Kidney capillary endothelial cell (primary cell): ENCODE data around the gene CENPU.
"Not testable (repeated sequence)": the region's sequence is repeated elsewhere in the genome, so short reads cannot be mapped to it uniquely, and the experiment has no call there.

Source experiments
- DNase-seq: peaks from one replicate; pipeline ENCODE4 v3.0.0-alpha.2; 2018; ENCODE audit warnings: low spot score

Gene CENPU

DNA sequence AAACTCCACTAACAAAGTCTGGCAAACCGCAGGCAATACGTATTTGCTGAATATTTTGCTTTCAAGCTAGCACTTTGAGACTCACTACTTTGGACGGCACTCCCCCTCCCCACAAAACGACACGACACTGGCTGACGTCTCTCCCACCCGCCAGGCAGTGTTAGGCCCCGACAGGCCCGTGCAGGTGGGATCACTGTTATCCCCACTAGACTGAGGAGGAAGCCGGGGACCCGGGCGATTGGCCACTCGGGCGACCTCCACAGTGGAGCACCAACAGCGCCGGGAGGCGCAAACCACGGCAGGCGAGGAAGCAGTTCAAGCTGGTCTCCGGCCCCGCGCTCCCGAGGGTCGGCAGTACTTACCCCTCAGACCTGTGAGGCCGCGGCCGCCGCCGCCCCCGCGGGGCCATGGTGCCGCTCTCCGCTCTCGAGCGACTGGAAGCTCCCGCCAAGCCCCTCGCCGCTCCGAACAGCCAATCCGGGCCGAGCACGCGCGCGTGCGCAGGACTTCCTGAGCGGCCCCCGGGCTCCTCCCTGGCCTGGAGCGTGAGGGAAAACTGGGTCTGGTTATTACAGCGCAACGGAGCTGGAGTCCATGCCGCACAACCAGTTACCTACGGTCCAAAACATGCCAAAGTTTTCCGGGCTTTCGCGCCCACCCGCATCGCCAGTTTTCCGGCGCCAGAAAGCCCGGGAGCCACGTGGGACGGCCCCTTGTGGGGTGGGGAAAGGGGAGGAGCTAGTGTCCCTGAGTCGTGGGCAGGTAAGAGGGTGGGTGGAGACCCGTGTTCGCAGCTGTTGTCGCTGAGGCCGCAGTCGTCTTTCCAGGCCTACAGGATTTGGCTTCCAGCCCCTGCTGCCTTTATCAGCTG, at the start of gene CENPU:
Gene CENPU, minus strand, starts transcription at position 443 of the 871 bp plus-strand sequence. Its CDS starts 34 bp downstream, at position 409.
- DNase-seq: peak; percentile 97

- DNase-seq: no peak
These were observed 49.0 kb upstream of the CENPU start for GRCh38 chr4:184782731-184783373.

DNA sequence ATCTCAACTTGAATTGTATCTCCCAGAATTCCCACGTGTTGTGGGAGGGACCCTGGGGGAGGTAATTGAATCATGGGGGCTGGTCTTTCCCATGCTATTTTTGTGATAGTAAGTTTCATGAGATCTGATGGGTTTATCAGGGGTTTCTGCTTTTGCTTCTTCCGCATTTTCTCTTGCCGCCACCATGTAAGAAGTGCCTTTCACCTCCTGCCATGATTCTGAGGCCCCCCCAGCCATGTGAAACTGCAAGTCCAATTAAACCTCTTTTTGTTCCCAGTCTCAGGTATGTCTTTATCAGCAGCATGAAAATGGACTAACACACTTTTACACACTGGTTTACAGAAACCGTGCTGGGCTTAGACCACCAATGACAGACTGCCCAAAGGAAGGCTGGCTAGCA, 45.3 kb upstream of the CENPU start:
- DNase-seq: not testable (repeated sequence)

DNA sequence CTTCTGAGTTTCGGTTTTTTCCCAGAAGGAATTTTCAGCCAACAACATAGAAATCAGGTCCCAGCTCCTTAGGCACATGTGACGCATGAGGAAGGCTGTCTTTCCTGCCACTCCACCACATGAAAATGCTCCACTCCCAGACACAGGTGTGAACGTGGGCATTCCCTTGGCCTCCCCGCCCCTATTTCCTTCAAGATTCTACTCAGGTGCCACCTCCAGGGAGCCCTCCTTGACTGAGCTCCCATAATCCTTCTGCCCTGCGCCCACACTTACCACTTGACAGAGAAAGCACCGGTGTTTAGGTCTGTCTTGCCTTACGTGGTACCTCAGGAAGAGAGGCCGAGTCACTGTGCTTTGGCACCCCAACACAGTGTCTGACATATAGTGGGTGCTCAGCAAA, 44.4 kb upstream of the CENPU start:
- no peak for DNase-seq

DNA sequence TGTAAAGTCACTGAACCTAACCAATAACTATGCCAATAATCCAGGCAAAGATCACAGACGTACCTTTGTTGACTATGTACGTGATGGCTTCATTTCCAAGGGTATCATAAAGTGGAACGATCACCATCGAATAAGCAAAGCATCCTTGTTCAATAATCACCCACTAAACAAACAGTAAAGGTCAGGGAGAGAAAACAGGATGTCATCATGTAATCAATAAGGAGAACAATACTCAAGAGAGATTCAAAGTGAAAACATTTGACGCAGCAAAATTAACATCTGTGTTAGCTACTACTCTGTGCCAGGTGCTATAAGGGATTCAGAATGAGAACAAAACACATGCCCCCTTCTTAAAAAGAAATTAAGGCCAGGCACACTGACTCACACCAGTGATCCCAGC, 42.9 kb upstream of the CENPU start:
- no peak for DNase-seq

DNA sequence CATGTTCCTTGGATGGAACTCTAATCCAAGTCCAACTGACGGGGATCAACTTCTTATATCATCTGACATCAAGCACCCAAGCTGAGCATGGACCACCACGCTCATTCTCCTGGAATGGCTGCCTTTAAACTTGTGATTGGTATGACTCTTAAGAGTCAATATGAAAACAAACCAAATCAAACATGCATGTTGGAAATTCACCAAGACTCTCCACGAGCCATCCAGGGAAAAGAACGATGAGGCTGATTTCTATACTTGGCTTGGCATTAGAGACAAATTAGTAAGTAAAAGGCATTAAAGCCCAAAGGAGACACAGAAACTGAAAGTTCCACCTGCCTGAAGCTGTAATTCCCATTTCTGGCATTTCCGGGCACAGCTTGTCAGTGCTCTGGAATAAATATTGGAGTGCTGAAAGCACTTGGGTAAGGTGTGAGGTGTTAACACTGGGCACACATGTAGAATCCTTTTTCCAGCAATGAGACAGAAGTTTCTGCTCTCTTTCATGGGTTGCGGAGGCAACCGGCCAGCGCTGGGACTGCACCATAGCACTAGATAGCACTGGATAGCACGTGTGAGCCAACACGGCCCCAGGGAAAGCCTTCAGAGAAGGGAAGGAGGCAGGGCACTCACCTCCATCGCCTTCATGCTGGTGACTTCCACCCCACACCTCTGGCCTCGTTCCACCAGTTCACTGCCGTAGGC, 42.1 kb upstream of the CENPU start:
- no peak for DNase-seq

DNA sequence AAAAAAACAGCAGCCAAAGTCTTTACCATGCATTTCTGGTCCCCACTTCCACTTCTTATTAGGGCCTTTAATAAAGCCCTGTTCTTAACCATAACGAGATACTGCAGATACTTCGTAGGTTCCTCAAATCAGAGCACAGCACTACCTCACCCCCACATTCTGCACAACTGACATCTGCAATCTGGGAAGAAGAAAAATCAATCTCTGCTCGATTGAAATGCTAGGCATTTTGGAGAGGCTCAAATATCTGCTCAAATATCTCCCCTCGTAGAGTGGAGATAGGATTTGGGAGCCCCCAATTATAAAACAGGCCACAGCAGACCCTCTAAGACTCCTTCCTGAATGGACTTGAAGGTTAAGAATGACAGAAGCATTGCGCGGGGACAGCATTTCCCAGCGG, 40.3 kb upstream of the CENPU start:
- no peak for DNase-seq

DNA sequence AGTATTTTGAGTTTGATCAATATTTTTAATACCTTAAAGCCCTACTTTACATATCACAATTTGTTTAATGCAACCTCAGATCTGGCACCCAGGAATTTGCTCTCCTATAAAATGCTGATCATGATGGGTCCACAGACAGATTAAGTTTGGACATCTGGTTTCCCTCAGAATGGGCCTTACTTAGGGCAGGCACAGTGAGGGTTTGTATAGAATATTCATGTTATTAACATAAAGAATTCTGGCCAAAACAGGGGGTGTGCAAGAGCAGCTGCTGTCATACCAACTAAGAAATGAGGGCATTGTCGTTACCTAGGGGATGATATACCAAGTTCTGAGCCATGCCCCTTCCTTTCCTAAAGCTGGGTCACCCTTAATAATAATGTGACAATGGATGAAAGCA, 37.5 kb upstream of the CENPU start:
- DNase-seq: no peak

DNA sequence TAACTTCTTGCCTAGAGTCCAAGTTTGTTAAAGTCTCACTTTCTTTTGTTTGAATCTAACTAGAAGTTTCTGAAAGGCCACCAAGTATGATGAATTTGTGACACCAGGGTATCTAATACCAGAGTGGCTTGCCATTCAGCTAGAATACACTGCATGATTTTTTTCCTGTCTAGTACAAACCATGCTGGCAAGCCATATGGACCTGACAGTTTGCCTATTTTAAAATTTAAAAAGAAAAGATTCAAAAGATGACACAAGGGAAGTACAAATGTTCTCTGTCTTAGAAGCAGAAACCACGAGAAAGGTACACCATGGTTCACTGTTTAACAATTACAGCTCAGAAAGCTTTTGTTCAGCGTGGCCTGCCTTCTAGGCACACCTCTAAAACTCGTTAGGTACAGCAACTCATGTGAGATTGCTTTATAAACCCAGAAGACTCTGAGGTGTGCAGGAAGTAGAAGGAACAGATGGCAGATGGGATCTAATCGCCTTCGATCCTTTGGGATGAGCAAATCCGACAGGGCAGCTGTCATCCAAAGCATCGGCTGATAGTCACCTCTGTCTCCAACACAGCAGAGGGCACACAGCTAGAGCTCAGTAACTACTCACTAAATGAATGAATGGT, 35.4 kb upstream of the CENPU start:
- DNase-seq: no peak

GRCh38 chr4:184768296-184768695, 34.4 kb upstream of the CENPU start:
- no peak for DNase-seq

- no peak for DNase-seq
These were observed 32.5 kb upstream of the CENPU start for GRCh38 chr4:184766446-184766845.

DNA sequence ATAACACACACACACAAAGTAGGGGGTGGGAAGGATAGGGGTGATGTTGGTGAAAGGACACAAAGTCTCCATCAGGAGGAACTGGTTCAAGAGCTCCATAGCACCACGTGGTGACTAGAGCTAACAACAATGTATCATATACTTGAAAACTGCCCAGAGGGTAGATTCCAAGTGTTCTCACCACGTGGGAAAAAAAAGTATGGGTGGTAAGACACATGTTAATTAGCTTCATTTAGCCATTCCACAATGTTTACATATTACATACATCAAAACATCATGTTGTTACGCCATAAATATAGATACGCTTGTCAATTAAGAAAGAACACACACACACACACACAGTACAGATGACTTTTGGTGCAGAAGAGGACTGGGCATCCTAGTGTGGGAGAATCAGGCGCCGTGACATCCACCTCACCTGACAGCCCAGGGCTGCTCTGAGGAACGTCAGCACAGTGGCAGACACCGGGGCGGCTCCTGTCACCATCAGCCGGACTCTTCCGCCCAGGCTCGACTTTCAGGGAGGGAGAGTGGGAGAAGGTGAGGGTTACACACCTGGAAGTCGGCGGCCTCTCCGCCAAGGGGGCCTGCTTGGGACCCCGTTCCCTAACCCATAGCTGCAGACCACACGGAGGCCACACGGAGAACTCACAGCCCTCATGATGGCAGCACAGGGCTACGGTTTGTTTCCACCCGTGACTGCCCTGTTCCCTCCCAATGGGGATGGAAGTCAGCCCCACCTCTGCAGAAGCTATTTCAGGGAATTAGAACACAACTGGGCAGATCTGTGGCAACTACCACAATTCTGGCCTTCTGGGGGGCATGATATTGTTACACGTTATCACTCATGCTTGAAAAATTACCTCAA, 31.8 kb upstream of the CENPU start:
- DNase-seq: no peak

DNA sequence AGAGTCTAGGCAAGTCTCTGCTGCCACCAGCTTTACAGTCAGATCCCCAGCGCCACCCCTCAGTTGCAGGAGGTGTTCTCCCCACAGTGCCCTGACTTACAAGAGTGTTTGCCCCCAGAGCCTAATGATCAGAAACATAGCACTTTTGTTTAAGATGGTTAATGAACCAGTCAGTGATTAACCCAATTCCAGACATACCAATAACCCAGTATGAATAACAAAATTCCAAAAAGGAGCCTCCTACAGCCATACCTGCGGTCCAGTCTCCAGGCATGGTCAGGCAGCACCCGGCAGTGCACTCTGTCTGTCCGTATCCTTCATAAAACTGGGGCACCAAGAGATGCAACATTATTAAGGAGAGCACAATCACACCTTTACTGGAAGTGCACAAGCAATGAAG, 30.7 kb upstream of the CENPU start:
- DNase-seq: no peak

DNA sequence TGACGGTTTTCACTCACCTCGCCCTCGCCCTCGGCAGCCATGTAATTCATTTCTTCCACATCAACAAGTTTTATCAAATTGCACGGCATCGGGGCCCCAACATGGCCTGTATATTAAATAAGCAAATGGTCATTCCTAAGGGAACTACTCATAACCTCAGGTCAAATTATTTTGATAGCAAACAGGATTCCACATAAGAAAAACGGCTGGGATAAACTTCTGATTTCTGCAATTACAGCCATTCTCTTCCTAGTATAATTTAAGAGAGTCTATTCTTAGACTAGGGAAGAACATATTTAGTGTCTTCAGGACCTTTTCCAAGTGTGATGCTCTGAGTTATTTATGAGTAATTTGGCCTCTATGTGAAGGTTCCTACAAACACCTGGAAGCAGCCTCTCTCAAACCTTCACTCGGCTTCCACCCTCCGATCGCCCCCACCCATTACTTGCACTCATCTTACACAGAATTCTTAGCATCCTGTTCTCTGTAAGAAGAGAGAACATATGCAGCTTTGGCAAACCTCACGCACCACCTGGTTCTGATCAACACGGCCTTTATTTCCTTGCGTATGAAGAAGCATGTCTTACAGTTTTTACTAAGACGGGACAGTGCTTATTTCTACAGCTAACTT, 29.4 kb upstream of the CENPU start:
- DNase-seq: no peak

- DNase-seq: no peak
These were observed 28.2 kb upstream of the CENPU start for GRCh38 chr4:184762100-184762499.

DNA sequence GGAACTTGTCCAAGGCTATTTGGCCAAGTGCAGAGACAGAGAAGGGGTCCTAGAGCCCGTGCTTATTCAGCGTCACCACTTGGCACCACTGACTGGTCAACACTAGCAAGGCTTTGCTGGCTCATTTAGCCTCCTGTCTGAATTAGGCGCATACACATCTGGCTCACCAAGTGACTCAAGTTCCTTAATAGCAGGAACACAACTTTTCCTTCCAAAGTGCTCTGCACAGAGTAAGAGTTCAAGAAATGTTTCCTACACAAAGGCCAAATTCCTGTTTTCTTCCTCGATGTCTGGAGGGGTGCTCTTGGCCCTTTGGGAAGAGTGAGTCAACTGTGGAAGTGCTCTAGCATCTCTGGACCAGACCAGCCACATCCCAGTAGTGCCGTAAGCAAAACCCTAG, 26.8 kb upstream of the CENPU start:
- DNase-seq: no peak

DNA sequence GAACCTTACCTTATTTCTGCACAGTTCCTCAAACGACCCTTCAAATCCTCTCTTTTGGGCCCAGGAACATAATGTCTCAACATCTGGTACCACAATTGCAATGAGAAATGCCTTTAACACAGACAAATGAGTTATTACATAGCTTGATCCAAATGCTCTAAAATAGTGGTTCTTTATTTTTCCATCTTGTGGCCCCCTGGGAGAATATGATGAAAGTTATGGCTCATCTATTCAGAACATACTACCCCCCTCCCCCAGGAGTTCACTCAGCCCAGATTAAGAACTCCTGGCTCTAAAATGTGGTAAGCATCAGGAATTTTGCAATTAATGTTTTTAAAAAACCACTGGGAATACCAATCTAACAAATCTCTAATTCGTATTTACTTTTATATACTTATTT, 23.9 kb upstream of the CENPU start:
- no peak for DNase-seq

GRCh38 chr4:184756399-184756798, 22.5 kb upstream of the CENPU start:
- no peak for DNase-seq

GRCh38 chr4:184755278-184755677, 21.4 kb upstream of the CENPU start:
- DNase-seq: no peak

GRCh38 chr4:184752496-184753275, 18.8 kb upstream of the CENPU start:
- no peak for DNase-seq
